Central memory CD8-positive, alpha-beta T cell (primary cell): Measurements from ENCODE around the gene KRT16.
"Not testable (repeated sequence)": the region's sequence is repeated elsewhere in the genome, so short reads cannot be mapped to it uniquely, and the experiment has no call there.

Experiments
- ATAC-seq: fragments of 150-1000 bp; cut with Tn5 transposase; replicated peaks from 2 replicates; pipeline ENCODE4 v1.10.0; 2022; ENCODE audit warnings: mild to moderate bottlenecking, moderate FRiP score, moderate number of reproducible peaks; ENCODE audit not compliant: poor library complexity, severe bottlenecking; ENCODE audit errors: extremely low read depth
- DNase-seq, 2 donors: peaks; one replicate each; pipeline ENCODE4 v3.0.0; 2021; ENCODE audit warnings: low spot score in 2 of 2
- H3K27ac Mint-ChIP-seq: one replicate; pipeline ENCODE4 v1.8.0; 2022; ENCODE audit warnings: low read depth, mild to moderate bottlenecking, moderate library complexity, mixed read lengths
- H3K27me3 Mint-ChIP-seq: one replicate; pipeline ENCODE4 v1.8.0; 2022; ENCODE audit warnings: mixed read lengths
- H3K36me3 Mint-ChIP-seq: one replicate; pipeline ENCODE4 v1.8.0; 2022; ENCODE audit warnings: mild to moderate bottlenecking, moderate library complexity, mixed read lengths; ENCODE audit not compliant: insufficient read depth
- H3K4me1 Mint-ChIP-seq: one replicate; pipeline ENCODE4 v1.8.0; 2022; ENCODE audit warnings: mixed read lengths
- H3K4me3 Mint-ChIP-seq: one replicate; pipeline ENCODE4 v1.8.0; 2022; ENCODE audit warnings: mild to moderate bottlenecking, moderate library complexity, mixed read lengths
- H3K9me3 Mint-ChIP-seq: one replicate; pipeline ENCODE4 v1.8.0; 2022; ENCODE audit warnings: mixed read lengths

KRT16 gene

DNA sequence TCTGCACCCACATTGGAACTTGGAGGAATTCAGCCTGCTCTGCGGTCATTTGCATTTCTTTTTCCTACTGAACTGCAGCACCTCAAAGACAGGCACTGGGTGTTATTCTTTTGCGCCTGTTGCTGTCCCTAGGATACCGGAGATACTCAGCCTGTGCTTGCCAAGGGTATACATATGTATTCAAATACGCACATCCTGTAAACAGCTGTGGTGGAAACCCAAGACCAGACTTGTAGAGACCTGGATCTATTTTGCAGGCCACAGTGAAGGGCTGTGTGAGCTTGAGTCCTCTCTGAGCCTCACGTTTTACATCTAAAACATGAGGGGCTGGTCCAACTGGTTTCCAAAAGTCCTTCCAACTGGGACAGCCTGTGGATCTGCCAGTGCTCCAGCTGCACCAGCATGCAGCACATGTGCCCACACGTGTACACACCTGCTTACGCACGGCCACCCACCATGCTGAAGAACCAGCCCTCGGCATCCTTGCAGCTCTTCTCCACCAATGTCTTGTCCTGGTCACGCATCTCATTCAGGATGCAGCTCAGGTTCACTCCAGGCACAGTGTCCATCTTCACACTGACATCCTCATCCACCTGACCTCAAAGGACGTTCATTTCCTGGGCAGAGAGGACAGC lies 16.2 kb upstream of the KRT16 start:
- not testable (repeated sequence) for H3K4me1 Mint-ChIP-seq, H3K36me3 Mint-ChIP-seq, ATAC-seq, DNase-seq, H3K27ac Mint-ChIP-seq, H3K9me3 Mint-ChIP-seq, H3K4me3 Mint-ChIP-seq
- H3K27me3 Mint-ChIP-seq: peaks cover 23% of the 10 kb centered on the region

- ATAC-seq, H3K36me3 Mint-ChIP-seq, H3K4me1 Mint-ChIP-seq, DNase-seq, H3K9me3 Mint-ChIP-seq, H3K4me3 Mint-ChIP-seq, H3K27ac Mint-ChIP-seq: not testable (repeated sequence)
- peaks cover 23% of the 10 kb centered on the region for H3K27me3 Mint-ChIP-seq
Observed at GRCh38 chr17:41628073-41628370, 15.5 kb upstream of the KRT16 start.

GRCh38 chr17:41627316-41628072 lies 14.9 kb upstream of the KRT16 start:
- Mint-ChIP-seq H3K27ac (no peak overlapping the region), H3K9me3 (no peaks in the 10 kb centered on the region), H3K36me3 (peaks cover 3% of the 10 kb centered on the region), H3K27me3 (peaks cover 23% of the 10 kb centered on the region), H3K4me3 (no peak overlapping the region), H3K4me1 (no peaks in the 10 kb centered on the region)
- no peak for ATAC-seq
- DNase-seq: no peak

DNA sequence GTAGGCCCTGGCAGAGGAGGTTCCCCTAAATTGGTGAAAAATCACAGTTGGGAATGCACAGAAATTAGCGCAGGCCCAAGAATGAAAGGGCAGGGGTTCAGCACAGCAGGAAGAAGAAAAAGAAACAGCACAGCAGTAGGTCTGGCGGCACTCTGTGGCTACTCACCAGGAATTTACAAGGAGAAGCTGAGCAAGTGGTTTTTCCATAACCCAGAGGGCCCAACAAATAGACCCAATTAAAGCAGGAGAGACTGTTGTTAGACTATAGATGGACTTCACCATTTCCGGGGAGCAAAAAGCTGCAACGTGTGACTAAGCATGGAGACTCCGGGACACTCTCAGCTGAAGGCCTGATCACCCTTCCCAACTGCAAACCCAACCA lies 14.3 kb upstream of the KRT16 start:
- H3K27me3 Mint-ChIP-seq: peaks cover 26% of the 10 kb centered on the region
- not testable (repeated sequence) for ATAC-seq, DNase-seq, H3K9me3 Mint-ChIP-seq, H3K36me3 Mint-ChIP-seq, H3K27ac Mint-ChIP-seq, H3K4me1 Mint-ChIP-seq, H3K4me3 Mint-ChIP-seq

GRCh38 chr17:41626028-41626913 lies 13.7 kb upstream of the KRT16 start:
- not testable (repeated sequence) for H3K27ac Mint-ChIP-seq, H3K4me1 Mint-ChIP-seq, ATAC-seq, H3K4me3 Mint-ChIP-seq, H3K36me3 Mint-ChIP-seq, DNase-seq, H3K9me3 Mint-ChIP-seq
- peaks cover 32% of the 10 kb centered on the region for H3K27me3 Mint-ChIP-seq

- no peaks in the 10 kb centered on the region for H3K4me1 Mint-ChIP-seq
- peaks cover 6% of the 10 kb centered on the region for H3K36me3 Mint-ChIP-seq
- H3K4me3 Mint-ChIP-seq: no peak overlapping the region
- no peak for ATAC-seq
- no peak for DNase-seq
- peaks cover 34% of the 10 kb centered on the region for H3K27me3 Mint-ChIP-seq
- no peaks in the 10 kb centered on the region for H3K9me3 Mint-ChIP-seq
- no peak overlapping the region for H3K27ac Mint-ChIP-seq
Observed at GRCh38 chr17:41625602-41626001, 13.0 kb upstream of the KRT16 start.

DNA sequence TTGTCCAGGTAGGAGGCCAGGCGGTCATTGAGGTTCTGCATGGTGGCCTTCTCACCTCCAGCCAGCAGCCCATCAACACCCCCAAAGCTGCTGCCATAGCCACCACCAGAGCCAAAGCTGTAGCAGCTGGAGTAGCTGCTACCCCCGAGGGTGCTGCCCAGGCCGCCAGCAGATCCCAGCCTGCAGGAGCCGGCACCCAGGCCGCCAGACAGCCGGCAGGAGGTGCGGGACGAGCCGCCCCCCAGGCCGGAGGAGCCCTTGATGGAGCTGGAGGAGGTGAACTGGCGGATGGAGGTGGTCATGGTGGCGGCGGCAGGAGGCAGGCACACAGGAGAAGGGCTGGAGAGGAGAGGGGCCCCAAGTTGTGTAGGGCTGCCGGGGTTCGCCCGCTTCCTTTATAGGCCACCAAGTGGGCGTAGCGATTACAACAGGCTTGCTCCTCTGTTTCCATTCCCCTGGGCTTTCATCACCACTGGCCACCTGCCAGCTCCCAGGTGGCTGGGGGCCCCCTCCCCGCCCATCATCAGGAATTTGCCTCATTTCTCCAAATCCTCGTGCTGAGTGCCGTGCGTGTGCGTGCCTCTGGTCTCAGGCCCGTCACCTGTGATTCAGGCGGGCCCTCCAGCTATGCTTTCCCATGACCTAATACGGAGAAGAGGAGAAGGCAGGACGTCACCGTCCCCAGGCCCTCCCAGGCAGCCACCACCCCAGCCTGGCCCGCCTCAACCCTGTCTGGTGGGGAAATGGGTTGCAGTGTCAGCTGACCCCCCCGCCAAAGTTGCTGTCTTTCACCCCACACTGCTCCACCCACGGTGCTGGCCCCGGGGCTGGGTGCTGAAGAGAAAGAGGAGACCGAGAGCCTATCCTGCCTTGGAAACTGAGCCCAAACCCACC lies 11.9 kb upstream of the KRT16 start, which contains the start of gene KRT17:
Gene KRT17 (minus strand): TSS at position 368 of the 894 bp plus-strand sequence. CDS start 66 bp downstream, at position 302.
- Mint-ChIP-seq H3K27ac (no peak within 1 kb of the TSS), H3K36me3 (peaks cover 7% of the 10 kb centered on the region), H3K4me1 (no peaks in the 10 kb centered on the region), H3K4me3 (no peak within 1 kb of the TSS), H3K27me3 (peaks cover 45% of the 10 kb centered on the region), H3K9me3 (no peaks in the 10 kb centered on the region)
- no peak for DNase-seq
- ATAC-seq: no peak

DNA sequence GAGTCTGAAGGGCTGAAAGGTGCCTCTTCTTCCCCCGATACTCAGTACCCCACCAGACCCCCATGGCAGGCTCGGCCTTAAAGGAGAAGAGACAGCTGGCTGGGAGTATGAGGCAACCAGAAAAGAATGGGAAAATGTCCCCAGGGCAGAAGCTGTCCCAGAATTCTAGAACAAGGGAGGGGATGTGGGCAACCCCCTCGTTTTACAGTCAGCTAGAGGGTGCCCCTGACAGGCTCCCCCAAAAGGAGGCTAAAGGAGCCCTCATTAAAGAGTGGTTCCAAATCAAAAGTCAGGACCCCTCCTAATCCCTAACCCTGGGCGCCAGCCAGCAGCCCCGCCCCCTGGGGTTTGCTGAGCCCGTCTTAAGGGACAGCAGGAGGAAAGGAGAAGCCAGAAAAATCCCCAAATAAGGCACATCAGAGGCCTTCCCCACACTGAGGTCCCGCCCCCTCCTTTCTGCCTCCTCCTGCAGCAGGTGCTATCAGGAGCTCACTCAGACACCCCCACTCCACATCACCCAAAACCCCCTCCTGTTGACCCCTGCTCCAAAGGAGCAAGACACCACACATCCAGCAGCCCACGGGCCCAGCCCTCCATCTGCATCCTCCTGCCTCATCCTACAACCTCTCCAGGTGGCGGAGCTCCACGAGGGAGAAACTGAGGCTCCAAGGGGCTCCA lies 10.8 kb upstream of the KRT16 start:
- H3K4me1 Mint-ChIP-seq, H3K9me3 Mint-ChIP-seq, H3K4me3 Mint-ChIP-seq, H3K27ac Mint-ChIP-seq, DNase-seq, ATAC-seq, H3K36me3 Mint-ChIP-seq: not testable (repeated sequence)
- peaks cover 53% of the 10 kb centered on the region for H3K27me3 Mint-ChIP-seq

DNA sequence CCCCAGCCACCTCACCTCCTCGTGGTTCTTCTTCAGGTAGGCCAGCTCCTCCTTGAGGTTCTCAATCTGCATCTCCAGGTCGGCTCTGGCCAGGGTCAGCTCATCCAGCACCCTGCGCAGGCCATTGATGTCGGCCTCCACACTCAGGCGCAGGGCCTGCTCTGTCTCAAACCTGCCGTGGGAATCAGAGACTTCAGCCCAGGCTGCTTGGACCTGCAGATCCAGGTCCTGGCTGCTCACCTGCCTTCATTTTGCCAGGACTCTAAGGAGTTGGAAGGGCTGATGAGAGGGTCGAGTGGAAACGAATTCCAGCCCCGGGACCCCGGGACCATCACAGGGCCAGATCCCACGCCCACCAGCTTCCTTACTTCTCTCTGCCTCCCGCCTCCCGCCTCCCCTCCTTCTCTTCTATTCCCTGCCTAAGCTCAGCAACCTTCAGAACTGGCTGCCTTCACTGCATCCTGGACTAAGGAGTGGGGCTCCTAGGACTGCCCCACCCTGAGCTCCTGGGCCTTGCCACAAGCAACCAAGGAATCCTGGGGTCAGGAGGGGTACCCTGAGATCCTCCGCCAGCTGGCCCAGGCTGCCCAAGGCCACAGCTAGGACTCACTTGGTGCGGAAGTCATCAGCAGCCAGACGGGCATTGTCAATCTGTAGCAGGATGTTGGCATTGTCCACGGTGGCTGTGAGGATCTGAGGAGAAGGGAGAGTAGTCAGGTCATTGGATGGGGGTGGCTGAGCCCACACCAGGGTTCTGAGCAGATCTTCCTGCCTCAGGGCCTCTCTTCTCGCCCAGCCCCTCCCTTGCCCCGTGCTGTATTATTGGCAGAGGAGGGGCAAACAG lies 10.0 kb upstream of the KRT16 start:
- H3K4me3 Mint-ChIP-seq, H3K4me1 Mint-ChIP-seq, H3K27ac Mint-ChIP-seq, ATAC-seq, DNase-seq, H3K36me3 Mint-ChIP-seq, H3K9me3 Mint-ChIP-seq: not testable (repeated sequence)
- H3K27me3 Mint-ChIP-seq: peaks cover 50% of the 10 kb centered on the region

DNA sequence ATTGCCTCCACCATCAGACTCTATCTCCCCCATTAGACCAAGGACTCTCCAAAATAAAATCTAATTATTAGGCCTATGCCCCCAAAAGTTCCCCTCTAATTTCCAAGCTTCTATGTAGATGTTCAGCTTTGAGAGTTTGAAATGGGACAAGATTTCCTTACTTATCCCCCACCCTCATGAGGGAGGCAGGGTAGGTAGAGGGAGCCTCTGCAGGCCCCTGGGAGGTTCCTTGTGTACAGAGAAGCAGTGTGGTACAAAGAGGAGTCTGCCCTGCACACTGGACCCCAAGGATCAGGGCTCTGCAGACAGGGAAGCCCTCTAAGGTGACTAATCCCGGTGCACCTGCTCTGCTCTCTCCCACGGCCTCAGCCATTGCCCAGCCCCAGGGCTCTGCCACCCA lies 9.3 kb upstream of the KRT16 start:
- Mint-ChIP-seq H3K4me3 (no peak overlapping the region), H3K27ac (no peak overlapping the region), H3K9me3 (no peaks in the 10 kb centered on the region), H3K27me3 (peaks cover 44% of the 10 kb centered on the region), H3K4me1 (no peaks in the 10 kb centered on the region), H3K36me3 (peaks cover 7% of the 10 kb centered on the region)
- DNase-seq (no peak), ATAC-seq (no peak)

- H3K4me3 Mint-ChIP-seq, H3K9me3 Mint-ChIP-seq, ATAC-seq, DNase-seq, H3K4me1 Mint-ChIP-seq, H3K36me3 Mint-ChIP-seq, H3K27ac Mint-ChIP-seq: not testable (repeated sequence)
- peaks cover 40% of the 10 kb centered on the region for H3K27me3 Mint-ChIP-seq
Observed at GRCh38 chr17:41621435-41621817, 8.9 kb upstream of the KRT16 start.
